ENCODE data around the gene ANKH.

ANKH gene

DNA sequence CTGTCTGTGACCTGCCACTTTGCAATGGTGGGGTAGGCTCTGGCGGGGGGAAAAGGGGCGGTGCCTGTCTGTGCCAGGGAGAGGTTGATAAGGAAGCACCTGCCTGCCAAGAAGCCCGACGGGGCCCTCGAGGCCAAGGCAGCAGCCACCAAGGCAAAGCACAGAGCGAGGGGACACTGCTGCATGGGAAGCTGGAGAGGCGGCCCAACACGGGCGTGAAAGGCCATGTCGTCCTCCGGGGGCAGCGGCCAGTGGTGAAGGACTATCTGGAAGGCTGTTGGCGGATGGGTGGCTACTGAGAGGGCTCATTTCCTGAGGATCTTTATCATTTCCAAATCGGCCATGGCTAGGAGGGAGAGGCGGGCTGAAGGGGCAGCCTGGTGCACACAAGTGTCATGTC lies 140.7 kb downstream of the ANKH start:
- DNase-seq = no peak

DNA sequence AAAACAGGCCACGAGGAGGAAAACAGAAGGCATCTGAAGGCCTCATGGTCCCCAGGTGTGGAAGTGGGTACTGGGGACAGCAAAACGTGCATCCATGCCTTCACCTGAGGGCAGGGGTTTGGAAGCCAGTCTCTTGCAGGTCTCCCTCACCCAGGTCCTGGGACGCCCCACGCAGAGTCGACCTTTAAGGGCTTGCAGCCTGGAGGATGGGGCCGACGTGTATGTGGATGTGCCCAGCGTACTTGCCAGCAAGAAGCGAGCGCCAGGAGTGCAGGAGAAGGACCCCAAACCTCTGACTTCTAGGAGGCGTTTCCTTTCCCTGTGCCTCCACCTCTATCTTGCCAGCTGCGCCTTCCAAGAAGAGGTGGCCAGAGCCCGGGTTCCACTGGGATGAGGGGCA lies 141.1 kb downstream of the ANKH start:
- no peak for DNase-seq

DNA sequence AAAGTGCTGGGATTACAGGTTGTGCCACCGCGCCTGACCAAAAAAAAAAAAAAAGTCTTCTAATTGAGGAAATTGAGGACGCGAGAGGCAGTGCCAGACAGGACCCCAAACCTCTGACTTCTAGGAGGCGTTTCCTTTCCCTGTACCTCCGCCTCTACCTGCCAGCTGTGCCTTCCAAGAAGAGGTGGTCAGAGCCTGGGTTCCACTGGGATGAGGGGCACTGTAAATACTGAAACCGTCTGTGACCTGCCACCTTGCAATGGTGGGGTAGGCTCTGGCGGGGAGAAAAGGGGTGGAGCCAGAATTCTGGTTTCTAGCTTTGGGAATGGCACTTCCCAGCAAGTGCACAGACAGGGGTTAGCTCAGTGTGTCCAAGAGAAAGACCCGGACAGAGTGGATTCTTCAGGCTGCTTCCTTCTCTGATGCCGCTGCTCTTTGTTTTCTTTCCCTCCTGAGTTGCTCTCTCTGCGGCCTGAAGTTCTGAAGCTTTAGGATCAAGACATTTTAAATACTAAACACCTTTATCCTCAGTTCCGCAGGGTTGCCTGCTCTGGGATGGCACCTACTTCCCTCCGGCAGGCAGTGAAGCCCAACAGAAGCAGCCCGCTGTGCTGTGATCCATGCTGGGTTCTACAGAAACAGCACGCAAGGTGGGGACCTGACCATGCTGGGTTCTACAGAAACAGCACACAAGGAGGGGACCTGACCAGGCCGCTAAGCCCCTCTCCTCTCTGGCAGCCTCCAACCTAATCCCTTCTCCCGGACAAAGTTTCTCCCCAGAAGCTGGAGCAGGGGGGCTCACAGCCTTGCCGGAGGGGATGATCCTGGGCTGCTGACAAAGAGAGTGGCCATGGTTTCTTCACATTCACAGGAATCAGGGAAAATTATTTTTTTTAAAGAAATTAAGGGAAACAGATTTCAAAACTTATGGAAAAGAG lies 141.9 kb downstream of the ANKH start:
- no peak for DNase-seq

DNA sequence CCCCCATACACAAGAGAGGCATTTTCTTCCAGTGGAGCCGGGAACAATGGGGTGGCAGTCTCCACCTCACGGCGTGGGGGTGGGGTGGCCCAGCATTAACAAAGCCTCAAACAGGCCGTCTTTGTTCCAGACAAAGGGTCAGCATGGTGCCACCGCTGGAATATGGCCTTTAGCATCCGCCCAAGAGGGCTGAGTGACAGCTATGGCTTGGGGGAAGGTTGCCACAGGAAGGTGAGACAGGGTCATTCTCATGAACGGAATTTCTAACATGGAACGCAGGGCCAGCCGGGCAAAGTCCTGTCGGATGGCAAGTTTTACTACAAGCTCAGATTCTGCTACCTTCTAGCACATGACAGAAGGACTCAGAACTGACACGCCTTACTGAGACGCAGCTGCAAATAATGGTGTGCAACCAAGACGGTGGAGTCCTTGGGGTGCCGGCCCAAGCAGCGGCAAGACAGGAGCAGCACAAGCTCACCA lies 143.1 kb downstream of the ANKH start:
- no peak for DNase-seq

DNA sequence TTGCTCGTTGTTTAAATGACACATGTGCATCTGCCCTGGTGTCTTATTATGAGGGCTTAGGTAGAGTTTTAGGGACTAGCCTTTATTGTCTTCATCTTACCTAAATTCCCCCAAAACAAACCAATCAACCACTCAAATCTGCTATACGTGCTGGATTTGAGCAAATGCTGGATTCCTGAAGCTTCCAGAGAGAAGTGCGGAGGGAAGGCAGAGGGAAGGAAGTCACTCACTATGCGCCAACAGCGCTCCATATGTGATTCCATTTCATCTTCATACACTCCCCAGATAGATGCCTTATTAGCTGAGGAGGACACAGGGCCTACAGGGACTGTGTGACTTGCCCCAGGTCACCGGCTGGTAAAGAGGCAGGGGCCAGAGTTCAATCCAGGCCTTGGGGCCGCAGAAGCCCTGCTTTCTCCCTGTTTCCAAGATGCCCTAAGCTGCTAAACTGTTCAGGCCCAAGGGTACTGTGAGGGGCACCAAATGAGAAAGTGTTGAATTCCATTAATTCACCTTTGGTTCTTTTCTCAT lies 143.6 kb downstream of the ANKH start:
- no peak for DNase-seq

DNA sequence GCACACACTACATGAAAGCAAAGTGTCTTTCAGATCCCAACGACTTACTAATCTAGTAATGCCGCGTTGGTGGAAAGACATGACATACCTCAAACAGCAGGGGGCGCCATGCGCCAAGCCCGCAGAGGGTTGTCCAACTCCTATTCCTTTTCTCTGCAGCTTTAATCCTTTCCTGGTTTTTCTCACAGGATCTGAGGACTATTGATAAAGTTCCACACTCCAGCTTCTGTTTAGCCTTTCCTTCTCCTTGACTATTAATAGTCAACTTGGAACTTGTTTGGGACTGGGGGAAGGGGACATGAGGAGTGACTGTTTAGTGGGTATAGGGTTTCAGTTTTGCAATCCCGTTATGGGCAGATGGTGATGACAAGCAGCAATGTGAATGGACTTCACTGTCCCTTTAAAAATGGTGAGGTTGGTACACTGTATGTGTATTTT lies 144.1 kb downstream of the ANKH start:
- peak; percentile 64 for DNase-seq

DNA sequence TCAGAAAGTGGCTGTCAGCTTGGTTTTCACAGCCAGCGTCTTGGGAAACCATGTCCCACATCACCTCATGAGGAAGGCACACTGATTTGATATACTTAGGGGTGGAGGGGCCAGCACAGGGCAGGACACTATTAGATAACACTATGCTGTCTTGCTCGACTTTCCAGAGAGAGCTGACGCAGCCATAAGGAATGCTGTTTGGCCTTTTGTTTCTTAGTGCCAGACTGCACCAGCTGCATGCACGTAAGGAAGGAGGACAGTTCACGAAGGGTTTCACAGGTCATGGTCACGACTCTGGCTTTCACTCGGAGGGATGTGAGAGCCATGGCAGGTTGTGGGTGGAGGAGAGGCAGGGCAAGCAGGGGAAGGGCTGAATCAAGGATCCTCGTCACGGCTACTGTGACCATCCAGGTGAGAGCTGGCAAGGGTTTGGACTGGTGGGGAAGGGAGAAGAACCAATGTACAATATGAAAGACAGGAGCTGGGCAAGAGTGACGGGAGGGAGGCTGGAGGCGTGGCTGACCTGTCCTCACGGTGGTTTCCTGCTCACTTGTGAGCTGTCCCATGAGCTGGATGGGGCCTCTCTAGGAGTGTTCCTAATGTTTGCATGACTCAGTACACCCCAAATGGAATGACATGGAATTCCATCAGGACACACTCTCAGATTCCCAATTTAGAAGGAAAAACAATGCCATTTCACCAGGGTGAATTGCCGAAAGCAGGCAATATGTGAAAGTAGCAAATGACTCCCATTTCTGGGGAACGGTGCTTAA lies 145.3 kb downstream of the ANKH start:
- DNase-seq = no peak

DNA sequence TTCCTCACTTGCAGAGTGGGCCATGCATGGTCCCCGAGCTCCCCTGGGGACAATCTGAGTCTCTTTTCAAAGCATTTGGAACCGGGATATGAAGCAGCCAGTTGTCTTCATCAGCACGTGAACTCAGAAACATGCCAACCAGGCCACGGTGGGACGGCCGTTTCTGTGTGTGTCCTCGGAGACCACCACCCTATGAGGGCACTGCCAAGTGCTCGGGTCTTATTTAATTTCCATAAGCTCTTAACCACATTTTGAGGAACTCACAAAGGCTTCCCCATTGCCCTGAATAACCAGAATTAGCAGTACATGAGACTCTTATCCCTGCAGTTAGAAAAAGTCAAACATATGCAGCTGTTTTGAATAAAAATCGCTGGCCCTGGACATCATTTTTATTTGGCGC lies 146.9 kb downstream of the ANKH start:
- DNase-seq = no peak

DNA sequence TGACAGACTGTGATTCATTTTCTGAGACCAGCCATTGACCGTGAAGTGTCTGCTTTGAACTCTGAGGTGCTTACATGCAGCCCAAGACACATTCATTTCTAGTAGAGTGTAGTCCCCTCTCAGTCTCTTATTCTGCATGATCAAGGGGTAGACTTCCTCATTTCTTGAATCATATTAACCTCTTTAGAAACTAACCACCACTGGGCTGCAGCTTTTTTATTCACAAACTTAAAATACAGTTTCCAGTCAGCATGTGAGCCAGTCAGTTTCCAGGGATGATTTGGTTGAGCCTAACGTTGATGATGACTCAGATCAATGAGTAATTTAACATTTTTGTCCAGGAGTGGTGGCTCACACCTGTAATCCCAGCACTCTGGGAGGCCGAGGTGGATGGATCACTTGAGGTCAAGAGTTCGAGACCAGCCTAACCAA lies 147.9 kb downstream of the ANKH start:
- no peak for DNase-seq

DNA sequence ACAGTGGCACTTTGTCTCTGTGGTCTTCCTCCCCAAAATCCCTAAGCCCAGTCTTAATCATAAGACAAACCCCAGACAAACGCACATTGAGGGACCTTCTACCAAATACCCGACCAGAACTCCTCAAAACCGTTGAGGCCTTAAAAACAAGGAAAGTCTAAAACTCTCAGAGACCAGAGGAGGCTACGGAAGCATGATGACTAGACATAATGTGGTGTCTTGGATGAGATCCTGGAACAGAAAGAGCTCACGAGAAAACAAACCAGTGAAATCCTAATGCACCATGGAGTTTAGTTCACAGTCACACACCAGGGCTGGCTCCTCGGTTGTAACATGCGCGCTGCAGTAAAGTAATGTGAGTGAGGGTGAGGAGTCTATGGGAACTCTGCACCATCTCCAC lies 148.7 kb downstream of the ANKH start:
- DNase-seq = no peak

DNA sequence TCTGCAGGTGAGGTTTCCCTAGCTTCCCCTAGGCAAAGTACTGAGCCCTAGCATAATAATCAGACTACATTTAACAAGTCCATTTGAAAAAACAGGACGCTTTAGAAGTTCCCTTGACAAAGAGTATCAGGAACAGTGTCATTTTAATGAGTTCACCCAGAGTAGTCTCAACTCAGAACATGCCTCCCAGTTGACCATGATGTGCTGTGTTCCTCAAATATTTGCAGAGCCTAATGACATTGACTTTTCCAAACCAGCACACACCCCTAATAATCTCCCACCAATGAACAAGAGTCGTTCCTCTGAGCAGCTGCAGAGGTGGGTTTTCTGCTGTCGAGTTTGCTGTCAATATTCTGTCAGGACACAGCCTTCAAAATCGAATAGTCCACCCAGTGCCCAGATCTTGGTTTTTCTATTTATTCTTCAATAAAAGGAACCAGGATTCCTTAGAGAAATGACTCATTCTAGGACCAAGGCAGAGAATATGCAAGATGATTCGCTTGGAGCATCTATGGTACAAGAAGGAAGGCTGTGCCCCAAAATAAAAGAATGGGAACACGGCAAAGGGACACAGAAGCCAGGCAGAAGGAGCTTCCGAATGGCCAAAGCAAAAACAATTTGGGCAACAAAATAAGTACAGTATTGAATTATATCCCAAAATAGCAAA lies 149.5 kb downstream of the ANKH start:
- no peak for DNase-seq

DNA sequence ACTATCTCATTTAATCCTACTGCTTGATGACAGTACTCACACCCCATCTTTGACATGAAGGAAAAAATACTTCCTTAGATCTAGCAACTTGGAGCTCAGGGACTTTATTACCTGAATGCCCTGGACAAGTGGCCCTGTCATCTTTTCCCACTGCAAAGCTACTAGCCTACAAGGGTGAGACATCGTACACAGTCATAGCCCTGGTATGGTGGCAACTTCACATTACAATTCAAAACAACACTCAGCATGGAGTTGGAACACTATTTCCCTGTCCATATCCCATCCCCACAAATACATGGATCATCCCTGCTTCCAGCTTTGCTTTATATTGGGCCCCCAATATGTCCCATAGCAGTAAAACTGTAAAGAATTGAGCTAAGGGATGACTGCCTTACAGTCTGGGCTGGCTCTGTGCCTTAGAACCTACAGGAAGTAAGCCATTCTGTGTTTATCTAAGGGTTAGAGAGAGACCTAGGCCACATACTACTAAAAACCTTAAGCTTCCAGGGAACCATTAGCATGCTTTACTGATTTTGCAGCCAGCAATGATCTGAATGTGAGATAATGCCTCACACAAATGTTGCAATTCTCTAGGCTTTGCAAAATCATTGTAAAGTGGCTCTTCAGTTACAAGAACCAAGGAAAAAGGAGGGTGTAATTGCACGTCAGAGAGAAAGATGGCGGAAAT lies 151.2 kb downstream of the ANKH start:
- no peak for DNase-seq

DNA sequence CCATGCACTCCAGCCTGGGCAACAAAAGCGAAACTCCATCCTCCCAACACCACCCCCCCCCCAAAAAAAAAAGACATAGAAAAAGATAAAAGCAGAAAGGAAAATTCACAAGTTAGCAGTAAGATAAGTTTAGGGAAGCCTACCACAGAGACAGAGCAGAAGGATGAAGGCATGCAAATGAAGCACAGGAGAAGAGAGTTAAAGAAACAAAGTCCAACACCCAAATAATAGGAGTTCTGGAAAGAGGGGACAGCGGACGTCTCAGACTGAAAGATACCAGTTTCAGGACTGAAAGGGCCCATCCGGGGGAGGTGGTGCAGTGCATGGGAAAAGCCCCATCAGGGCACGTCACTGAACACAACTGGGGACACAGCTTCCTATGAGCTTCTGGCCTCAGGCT lies 152.8 kb downstream of the ANKH start:
- DNase-seq = no peak

DNA sequence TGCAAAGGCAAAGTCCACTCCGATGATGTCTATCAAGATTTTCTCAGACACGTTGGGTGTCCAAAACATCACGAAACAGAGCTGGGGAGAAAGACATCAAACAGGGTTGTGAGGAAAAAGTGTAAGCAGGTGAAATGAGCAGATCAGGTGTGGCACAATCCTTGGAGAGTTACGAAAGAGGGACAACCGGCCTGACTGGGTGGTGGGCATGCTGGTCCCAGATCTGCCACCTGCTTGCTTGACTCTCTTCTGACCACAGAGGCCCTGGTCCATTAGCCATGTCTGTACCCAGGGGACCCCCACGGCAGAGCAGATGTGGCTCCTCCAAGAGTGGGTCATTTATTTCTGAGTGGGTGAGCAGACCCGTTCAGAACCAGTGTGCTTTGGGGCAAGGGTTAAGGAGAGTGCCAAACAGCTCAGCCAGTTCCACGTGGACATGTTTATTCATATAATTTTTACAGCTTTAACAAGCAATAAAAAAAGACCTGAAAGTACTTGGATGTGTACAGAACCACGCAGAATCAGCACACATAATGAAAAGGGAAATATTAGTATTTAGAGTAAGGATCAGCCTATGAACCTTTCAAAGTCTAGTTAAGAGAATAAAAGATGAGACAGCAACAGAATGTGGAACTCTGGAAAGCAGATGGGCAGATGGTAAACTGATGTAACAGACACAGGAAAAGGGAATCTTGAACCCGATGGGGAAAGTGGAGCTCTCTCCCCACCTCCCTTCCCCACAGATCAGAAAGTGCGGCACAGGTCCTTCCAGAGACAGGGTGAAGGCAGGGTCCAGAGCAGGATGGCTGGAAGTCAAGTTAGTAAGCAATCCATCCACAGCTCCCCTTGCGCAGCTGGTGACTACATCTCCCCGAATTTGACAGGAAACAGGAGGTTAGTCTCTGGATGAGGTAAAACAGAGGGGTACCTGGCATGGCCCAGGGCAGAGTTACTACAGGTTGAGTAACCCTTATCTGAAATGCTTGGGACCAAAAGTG lies 154.5 kb downstream of the ANKH start:
- no peak for DNase-seq

DNA sequence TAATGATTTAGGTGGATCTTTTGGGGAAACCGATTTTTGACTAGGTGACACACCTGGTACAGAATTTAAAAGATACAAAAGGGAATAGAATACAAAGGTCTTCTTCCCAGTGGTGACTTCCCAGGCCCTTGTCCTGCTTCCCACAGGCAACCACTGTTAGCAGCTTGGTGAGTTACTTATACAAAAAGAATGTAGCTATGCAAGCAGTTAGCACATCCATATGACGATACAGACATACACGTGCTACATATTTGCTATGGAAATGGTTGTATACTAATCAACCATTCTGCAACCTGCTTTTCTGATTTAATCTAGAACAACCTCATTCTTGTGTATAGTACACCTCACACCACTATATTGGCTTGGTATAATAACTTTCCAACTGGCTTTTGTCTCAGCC lies 156.1 kb downstream of the ANKH start:
- DNase-seq = no peak

DNA sequence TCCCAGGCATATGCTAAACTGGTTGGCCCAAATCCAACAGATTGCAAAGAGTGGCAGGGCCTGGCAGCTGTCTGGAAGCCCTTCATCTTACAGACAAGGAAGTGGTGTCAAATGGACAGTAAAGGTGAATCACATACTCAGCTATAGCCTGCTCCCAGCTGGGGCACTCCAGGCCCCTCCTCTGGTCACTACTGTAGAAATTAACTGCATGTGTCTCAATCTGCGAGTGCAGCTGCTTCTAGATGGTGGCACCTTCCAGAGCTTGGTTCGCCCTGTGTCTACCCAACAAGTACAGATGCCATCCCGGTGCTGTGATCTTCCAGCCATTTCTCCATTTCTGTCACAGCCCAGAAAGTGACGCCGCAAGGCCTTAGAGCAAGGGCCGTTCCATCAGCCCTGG lies 156.9 kb downstream of the ANKH start:
- DNase-seq = peak; percentile 5

DNA sequence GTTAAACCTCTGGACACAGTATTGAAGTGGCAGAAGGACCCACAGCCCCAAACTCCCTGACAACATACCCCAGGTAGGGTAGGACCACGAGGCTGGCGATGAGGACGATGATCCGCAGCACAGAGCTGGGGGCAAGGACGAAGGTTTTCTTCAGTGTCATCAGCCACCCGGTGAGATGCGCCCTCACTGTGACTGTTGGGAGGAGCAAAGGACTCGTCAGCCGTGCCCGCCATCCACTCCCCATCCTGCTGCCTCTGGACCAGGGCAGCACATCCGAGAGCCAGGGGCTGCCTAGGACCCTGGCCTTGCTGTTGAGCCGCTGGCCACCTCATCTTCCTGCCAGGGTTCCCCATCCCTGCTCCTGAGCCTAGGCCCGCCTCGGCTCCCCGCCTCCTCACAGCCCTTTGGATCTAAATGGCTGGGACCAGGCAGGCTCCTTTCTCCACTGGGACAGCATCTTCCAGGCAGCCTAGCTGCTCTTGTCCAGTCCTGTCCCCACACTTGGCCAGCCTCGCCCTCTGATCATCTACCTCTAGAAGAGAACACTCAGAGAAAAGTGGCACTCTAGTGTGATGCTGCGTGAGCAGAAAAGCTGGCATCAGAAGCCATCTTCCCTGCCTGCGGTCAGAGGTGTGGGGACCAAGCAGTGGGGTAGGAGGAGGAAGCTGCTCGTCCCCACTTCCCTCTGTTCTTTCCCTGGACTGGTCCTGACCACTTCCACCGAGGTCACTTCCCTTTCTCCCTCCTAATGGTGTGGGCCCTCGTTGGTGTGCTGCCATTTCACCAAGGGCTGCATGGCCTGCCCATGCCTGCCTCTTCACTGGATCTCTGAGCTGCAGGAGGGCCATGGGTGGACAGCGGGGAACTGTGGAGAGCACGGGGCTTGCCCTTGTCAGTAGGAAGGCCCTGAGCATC lies 157.8 kb downstream of the ANKH start:
- no peak for DNase-seq

DNA sequence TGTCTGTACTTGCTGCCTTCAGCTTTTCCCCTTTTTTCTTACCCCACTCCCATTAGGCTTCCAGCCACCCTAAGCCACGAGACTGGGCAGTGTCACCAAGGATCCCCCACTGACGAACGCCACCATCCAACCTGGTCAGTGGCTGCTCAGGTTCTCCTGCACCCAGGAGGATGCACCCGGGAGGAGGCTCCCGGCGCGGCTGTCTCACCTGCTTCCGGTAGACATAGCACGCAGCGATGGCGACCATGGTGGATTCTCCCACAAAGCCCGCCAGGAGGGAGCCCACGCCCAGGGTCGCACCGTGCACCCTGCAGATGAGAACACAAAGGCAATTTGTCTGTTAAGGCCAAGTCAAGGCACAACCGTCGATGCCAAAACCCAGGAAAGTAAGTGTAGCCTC lies 158.9 kb downstream of the ANKH start:
- DNase-seq = no peak

DNA sequence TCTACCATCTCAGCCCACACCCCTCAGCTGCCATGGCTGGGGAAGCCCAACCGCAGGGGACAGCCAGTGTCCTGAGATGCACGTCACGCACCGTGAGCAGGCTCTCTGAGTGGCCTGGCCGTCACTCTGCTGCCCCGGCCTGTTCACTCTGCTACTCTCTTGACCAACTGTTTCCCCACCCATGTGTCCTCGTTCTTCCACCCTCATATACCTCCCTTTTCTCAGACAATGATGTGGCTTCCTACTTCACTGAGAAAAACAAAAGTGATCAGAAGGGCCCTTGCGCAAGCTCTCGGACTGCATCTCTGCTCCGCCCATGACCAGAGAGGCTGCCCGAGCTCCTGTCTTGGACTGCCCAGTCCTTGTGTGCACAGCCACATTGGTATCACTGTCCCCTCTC lies 159.4 kb downstream of the ANKH start:
- DNase-seq = no peak
